C4-2B (cell line): ENCODE data around the gene MOXD1.

Experiments used
- CTCF ChIP-seq: fragments of 450-650 bp; conservative IDR thresholded peaks from 2 replicates; pipeline ENCODE4 v1.5.1; 2017; ENCODE audit warnings: mild to moderate bottlenecking
- ZFX ChIP-seq: fragments of 450-650 bp; IDR thresholded peaks from 2 replicates; pipeline ENCODE4 v1.6.1; 2017

GRCh38 chr6:132251711-132252110, 149.6 kb downstream of the MOXD1 start:
- no peak for TF ChIP-seq CTCF
- TF ChIP-seq ZFX: no peak
